HG03521 (cell line): Measurements from ENCODE around the gene CYTL1.
"Not testable (repeated sequence)": the region's sequence is repeated elsewhere in the genome, so short reads cannot be mapped to it uniquely, and the experiment has no call there.

Source experiments
- ATAC-seq: cut with Tn5 transposase; IDR thresholded peaks from one replicate; pipeline ENCODE4 v1.9.1; 2021; ENCODE audit warnings: mild to moderate bottlenecking, moderate library complexity; ENCODE audit not compliant: unreplicated experiment

The CYTL1 gene

GRCh38 chr4:5003918-5004317 is 15.3 kb downstream of the CYTL1 start:
- no peak for ATAC-seq

GRCh38 chr4:5003372-5003857 is 15.8 kb downstream of the CYTL1 start:
- no peak for ATAC-seq

- ATAC-seq = not testable (repeated sequence)
Measured at GRCh38 chr4:5001641-5002040, 17.6 kb downstream of the CYTL1 start.

- ATAC-seq = not testable (repeated sequence)
Measured at GRCh38 chr4:4996935-4997334, 22.3 kb downstream of the CYTL1 start.

- no peak for ATAC-seq
Measured at GRCh38 chr4:4995908-4996265, 23.4 kb downstream of the CYTL1 start.

GRCh38 chr4:4995103-4995907 is 24.0 kb downstream of the CYTL1 start:
- ATAC-seq = no peak

- no peak for ATAC-seq
Measured at GRCh38 chr4:4994312-4995097, 24.8 kb downstream of the CYTL1 start.

- no peak for ATAC-seq
Measured at GRCh38 chr4:4992833-4993232, 26.4 kb downstream of the CYTL1 start.

- no peak for ATAC-seq
Measured at GRCh38 chr4:4991541-4992099, 27.6 kb downstream of the CYTL1 start.

GRCh38 chr4:4990857-4991540 is 28.3 kb downstream of the CYTL1 start:
- no peak for ATAC-seq

GRCh38 chr4:4990329-4990728 is 28.9 kb downstream of the CYTL1 start:
- no peak for ATAC-seq

- no peak for ATAC-seq
Measured at GRCh38 chr4:4989083-4989622, 30.1 kb downstream of the CYTL1 start.

- no peak for ATAC-seq
Measured at GRCh38 chr4:4987656-4988055, 31.6 kb downstream of the CYTL1 start.

GRCh38 chr4:4986841-4987240 is 32.4 kb downstream of the CYTL1 start:
- ATAC-seq = no peak

GRCh38 chr4:4985844-4986243 is 33.4 kb downstream of the CYTL1 start:
- ATAC-seq = no peak

- ATAC-seq = no peak
Measured at GRCh38 chr4:4985036-4985435, 34.2 kb downstream of the CYTL1 start.

GRCh38 chr4:4984186-4984585 is 35.1 kb downstream of the CYTL1 start:
- no peak for ATAC-seq

- no peak for ATAC-seq
Measured at GRCh38 chr4:4981827-4982226, 37.4 kb downstream of the CYTL1 start.

- ATAC-seq = no peak
Measured at GRCh38 chr4:4981427-4981826, 37.8 kb downstream of the CYTL1 start.

- ATAC-seq = no peak
Measured at GRCh38 chr4:4980621-4981230, 38.5 kb downstream of the CYTL1 start.
